AG10803 (cell line): Measurements from ENCODE around the gene KIF19.

Experiments used
- DNase-seq: peaks from one replicate; pipeline ENCODE4 v3.0.0; 2010; ENCODE audit warnings: low read depth
- H3K4me3 ChIP-seq: 2 replicates; pipeline ENCODE4 v1.5.1; 2011; ENCODE audit warnings: mild to moderate bottlenecking, low read length, control low read depth
- CTCF ChIP-seq: conservative IDR thresholded peaks from 2 replicates; pipeline ENCODE4 v1.5.1; 2011; ENCODE audit warnings: mild to moderate bottlenecking, low read length, control low read depth, inconsistent platforms

The KIF19 gene

GRCh38 chr17:74380959-74381808 lies 55.2 kb downstream of the KIF19 start:
- H3K4me3 ChIP-seq: no peak overlapping the region
- DNase-seq: no peak
- TF ChIP-seq CTCF: no peak

- H3K4me3 ChIP-seq: no peak overlapping the region
- TF ChIP-seq CTCF: no peak
- DNase-seq: no peak
Measured at GRCh38 chr17:74383141-74383540, 57.1 kb downstream of the KIF19 start.

- no peak for TF ChIP-seq CTCF
- no peak overlapping the region for H3K4me3 ChIP-seq
- DNase-seq: no peak
Measured at GRCh38 chr17:74385201-74385600, 59.2 kb downstream of the KIF19 start.

- TF ChIP-seq CTCF: no peak
- H3K4me3 ChIP-seq: no peak overlapping the region
- DNase-seq: no peak
Measured at GRCh38 chr17:74386386-74386785, 60.4 kb downstream of the KIF19 start.

GRCh38 chr17:74387365-74388218 lies 61.6 kb downstream of the KIF19 start:
- no peak overlapping the region for H3K4me3 ChIP-seq
- no peak for TF ChIP-seq CTCF
- DNase-seq: no peak

- H3K4me3 ChIP-seq: no peak overlapping the region
- no peak for TF ChIP-seq CTCF
- no peak for DNase-seq
Measured at GRCh38 chr17:74389084-74389753, 63.2 kb downstream of the KIF19 start.
